SK-N-SH treated with all-trans-retinoic acid at 6 μM for 48 hours (cell line): Measurements from ENCODE around the gene FANCB.

Experiments used
- SNAI2 ChIP-seq: fragments of 250-450 bp; sonication (Bioruptor Pico); IDR thresholded peaks from 2 replicates; pipeline ENCODE4 v1.5.0; 2020; ENCODE audit warnings: mild to moderate bottlenecking, moderate library complexity
- TOX ChIP-seq: fragments of 250-450 bp; sonication (Bioruptor Pico); IDR thresholded peaks from 2 replicates; pipeline ENCODE4 v1.8.0; 2021; ENCODE audit warnings: mild to moderate bottlenecking, moderate library complexity, borderline replicate concordance

- no peak for TF ChIP-seq TOX (CRISPR knock-in tag)
- TF ChIP-seq SNAI2, result no peak
These were observed 514 bp downstream of the FANCB start for GRCh38 chrX:14872355-14872754.
